ENCODE data around the gene MACROD2.

Gene MACROD2

DNA sequence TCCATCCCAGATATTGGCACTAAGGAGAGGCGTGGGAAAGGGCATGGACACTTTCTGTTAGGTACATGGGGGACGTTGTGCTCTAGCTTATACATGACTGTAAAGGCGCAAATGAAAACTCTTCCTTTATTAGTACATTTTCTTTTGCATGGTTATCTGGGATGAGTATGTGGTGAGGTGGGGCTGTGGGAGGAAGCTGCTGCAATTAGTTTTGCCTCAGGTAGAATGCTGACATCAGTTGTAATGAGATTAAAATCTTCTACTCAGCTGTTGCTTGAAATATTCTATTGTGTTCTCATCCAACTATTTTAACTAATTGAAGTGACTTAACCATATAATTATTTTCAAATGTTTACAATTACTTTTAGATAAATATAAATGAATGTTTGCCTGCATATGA is 560.4 kb downstream of the MACROD2 start:
- in situ Hi-C loops (cut with MboI; ENCODE audit: low sequenced_read_pairs, unreplicated experiment): no loop called here
- DNase-seq (ENCODE audit: low spot score): no peak

DNA sequence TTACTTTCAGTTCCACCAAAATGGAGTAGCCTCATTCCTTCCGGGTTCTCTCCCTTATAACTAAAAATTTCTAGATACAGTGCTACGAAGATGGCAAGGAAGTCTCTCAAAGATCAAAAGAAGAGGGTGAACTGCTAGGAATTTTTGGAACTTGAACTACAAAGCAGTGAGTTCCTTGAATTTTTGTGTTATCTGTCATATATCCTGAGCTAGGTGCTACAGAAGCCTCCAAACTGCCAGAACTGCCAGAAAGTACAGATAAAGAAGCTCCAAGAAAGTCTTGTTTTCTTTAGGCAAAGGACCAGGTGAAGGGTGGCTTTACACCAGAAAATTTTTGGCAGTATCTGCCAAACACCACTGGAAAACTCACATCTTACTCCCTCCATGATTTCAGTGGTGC is 560.9 kb downstream of the MACROD2 start:
- TF ChIP-seq, protein P1, sequence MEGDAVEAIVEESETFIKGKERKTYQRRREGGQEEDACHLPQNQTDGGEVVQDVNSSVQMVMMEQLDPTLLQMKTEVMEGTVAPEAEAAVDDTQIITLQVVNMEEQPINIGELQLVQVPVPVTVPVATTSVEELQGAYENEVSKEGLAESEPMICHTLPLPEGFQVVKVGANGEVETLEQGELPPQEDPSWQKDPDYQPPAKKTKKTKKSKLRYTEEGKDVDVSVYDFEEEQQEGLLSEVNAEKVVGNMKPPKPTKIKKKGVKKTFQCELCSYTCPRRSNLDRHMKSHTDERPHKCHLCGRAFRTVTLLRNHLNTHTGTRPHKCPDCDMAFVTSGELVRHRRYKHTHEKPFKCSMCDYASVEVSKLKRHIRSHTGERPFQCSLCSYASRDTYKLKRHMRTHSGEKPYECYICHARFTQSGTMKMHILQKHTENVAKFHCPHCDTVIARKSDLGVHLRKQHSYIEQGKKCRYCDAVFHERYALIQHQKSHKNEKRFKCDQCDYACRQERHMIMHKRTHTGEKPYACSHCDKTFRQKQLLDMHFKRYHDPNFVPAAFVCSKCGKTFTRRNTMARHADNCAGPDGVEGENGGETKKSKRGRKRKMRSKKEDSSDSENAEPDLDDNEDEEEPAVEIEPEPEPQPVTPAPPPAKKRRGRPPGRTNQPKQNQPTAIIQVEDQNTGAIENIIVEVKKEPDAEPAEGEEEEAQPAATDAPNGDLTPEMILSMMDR (IDR thresholded peaks at IDR 0.05; ENCODE audit: borderline replicate concordance, control extremely low read depth, extremely low read depth, insufficient read depth, missing control alignments): no peak
- DNase-seq (ENCODE audit: low spot score): no peak
- in situ Hi-C loops (cut with MboI; ENCODE audit: low sequenced_read_pairs, unreplicated experiment): no loop called here

More for the DNA sequence above, 560.4 kb downstream of the MACROD2 start:
- TF ChIP-seq, protein P1 (IDR thresholded peaks at IDR 0.05; ENCODE audit: borderline replicate concordance, control extremely low read depth, extremely low read depth, insufficient read depth, missing control alignments): no peak

DNA sequence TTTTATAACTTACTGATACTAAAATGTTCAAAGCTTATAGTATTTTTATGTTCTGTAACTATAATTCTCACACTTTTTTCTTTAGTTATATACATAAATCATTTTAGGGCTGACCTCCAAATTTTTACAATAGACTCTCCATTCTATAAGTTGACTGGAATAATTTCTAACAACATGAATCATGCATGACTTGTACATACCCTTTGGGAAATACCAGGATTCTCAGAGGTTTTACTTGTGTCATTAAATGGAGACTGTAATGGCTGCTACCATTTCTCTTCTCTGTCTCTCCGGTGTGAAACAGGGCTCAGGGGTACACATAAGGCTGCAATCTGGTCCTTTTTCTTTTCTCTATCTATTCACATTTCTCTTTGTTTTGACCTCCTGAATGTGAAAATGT is 564.3 kb downstream of the MACROD2 start:
- TF ChIP-seq, protein P1 (IDR thresholded peaks at IDR 0.05; ENCODE audit: borderline replicate concordance, control extremely low read depth, extremely low read depth, insufficient read depth, missing control alignments): no peak
- in situ Hi-C loops (cut with MboI; ENCODE audit: low sequenced_read_pairs, unreplicated experiment): no loop called here

DNA sequence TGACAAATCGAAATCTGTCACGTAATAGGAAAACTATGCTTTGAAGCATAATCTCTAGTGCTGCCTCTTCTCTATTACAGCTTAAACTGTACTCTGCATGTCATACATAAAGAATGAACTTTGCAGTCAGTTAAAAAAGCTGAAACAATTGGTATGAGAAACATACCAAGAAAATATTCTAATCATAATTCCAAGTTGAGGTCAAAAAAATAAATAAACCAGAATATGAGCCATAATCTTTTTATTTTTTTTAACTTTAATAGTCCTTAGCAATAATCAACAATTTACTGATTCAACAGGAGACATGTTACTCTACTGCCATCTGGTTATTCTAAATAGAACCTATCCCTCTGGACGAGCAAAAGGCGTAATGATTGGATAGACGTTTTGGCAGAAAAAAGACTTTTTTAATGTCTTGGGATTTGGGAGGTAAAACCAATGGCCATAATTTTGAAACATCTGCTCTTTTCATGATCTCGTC is 566.5 kb downstream of the MACROD2 start:
- TF ChIP-seq, protein P1 (IDR thresholded peaks at IDR 0.05; ENCODE audit: borderline replicate concordance, control extremely low read depth, extremely low read depth, insufficient read depth, missing control alignments): no peak
- no peak for DNase-seq (ENCODE audit: low spot score)

More for the DNA sequence above, 564.3 kb downstream of the MACROD2 start:
- DNase-seq (ENCODE audit: low spot score): no peak

DNA sequence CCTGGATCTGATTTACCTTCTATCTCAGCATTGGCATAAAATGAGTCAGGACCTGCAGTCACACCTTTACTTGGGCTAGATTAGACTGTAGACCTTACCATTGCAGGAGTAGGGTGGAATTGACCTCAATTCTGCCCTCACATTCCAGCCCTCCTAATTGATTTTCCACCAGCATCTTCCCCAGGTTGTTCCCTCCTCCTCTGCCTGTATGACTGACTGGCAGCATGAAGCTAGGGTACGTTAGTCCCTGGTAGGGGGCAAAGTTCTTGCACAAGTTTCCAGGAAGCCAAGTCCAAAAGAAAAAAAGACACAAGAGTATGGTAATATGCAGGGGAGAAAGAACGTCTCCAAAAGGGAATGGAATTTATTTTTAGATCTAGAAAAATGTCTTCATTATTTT is 567.7 kb downstream of the MACROD2 start:
- TF ChIP-seq, protein P1 (IDR thresholded peaks at IDR 0.05; ENCODE audit: borderline replicate concordance, control extremely low read depth, extremely low read depth, insufficient read depth, missing control alignments): no peak
- in situ Hi-C loops (cut with MboI; ENCODE audit: low sequenced_read_pairs, unreplicated experiment): no loop called here

More for the DNA sequence above, 566.5 kb downstream of the MACROD2 start:
- in situ Hi-C loops (cut with MboI; ENCODE audit: low sequenced_read_pairs, unreplicated experiment): no loop called here

DNA sequence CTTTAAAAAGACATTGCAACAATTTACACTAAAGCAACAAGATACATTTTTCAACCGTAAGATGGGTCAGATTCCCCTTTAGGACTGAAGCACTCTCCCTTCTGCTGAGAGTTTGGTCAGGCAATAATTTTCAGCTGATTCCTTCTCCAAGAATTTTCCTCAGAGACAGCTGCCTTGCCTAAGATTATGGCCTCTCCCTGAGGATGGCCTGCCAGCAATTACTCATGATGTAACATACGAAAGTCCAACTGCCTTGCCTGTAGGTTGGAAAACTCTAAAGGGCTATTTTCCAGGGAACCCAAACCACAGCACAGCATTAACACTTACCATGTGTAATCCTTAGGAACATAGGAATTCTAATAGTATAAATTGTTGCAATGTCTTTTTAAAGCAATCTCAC is 571.2 kb downstream of the MACROD2 start:
- in situ Hi-C loops (cut with MboI; ENCODE audit: low sequenced_read_pairs, unreplicated experiment): no loop called here
- TF ChIP-seq, protein P1 (IDR thresholded peaks at IDR 0.05; ENCODE audit: borderline replicate concordance, control extremely low read depth, extremely low read depth, insufficient read depth, missing control alignments): no peak
- no peak for DNase-seq (ENCODE audit: low spot score)

More for the DNA sequence above, 567.7 kb downstream of the MACROD2 start:
- DNase-seq (ENCODE audit: low spot score): no peak

All from GM13976 (cell line).